Chondrocyte (in vitro differentiated cells): ENCODE measurements around the gene DDX39A. TPM values are rescaled to one million over a fixed set of nuclear protein-coding genes. Genes with fewer than 3 reads are reported as not detected.

Experiments
- DNase-seq: peaks from one replicate; pipeline ENCODE4 v3.0.0; 2021; ENCODE audit warnings: mixed read lengths, low spot score
- H3K27ac Mint-ChIP-seq: one replicate; pipeline ENCODE4 v1.8.0; 2021; ENCODE audit warnings: mild to moderate bottlenecking, moderate library complexity, mixed read lengths; ENCODE audit not compliant: unreplicated experiment
- H3K27me3 Mint-ChIP-seq: 2 replicates; pipeline ENCODE4 v1.8.0; 2021; ENCODE audit warnings: low read depth, mixed read lengths
- H3K36me3 Mint-ChIP-seq: 2 replicates; pipeline ENCODE4 v1.8.0; 2021; ENCODE audit warnings: low read depth, mixed read lengths
- H3K4me1 Mint-ChIP-seq: 2 replicates; pipeline ENCODE4 v1.8.0; 2021; ENCODE audit warnings: low read depth, mild to moderate bottlenecking, mixed read lengths
- H3K4me3 Mint-ChIP-seq: one replicate; pipeline ENCODE4 v1.8.0; 2021; ENCODE audit warnings: mild to moderate bottlenecking, moderate library complexity, mixed read lengths; ENCODE audit not compliant: unreplicated experiment
- H3K9me3 Mint-ChIP-seq: 2 replicates; pipeline ENCODE4 v1.8.0; 2021; ENCODE audit warnings: low read depth, mixed read lengths
- total RNA-seq: library from RNA; stranded (reverse); gene quantifications from 3 replicates; pipeline ENCODE4 v1.2.1, GENCODE V29; 2021
- TF ChIP-seq, protein P1 (sequence below): fragments of 200-600 bp; sonication (generic); IDR thresholded peaks from 2 replicates; pipeline ENCODE4 v1.5.0; 2021; ENCODE audit warnings: antibody characterized with exemption, mild to moderate bottlenecking, moderate library complexity

The DDX39A gene
- total RNA-seq, 1 donor from 2014 or later, result 51.8 TPM

DNA sequence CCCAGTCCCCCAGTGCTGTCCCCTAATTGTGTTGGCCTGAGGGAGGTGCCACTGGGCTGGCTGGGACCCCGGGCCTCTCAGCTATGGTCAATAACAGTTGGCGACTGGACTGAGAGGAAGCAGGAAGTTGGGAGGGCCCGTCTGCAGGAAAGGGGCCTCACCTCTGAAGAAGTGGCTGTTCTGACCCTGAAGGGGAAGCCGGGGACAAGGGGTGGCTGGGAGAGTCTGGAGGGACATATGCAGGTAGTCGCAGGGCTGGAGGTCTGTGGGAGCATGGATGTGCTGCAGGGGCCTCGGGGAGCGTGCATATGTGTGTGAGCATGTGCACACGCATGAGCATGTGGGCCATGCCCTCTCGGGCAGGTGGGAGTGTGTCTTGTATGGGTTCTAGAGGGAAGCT is 19.9 kb upstream of the DDX39A start:
- Mint-ChIP-seq H3K4me1 (peaks cover 21% of the 10 kb centered on the region), H3K27ac (no peak overlapping the region), H3K9me3 (no peaks in the 10 kb centered on the region), H3K36me3 (peaks cover 17% of the 10 kb centered on the region), H3K27me3 (no peaks in the 10 kb centered on the region), H3K4me3 (no peak overlapping the region)
- no peak for DNase-seq
- TF ChIP-seq, protein P1, sequence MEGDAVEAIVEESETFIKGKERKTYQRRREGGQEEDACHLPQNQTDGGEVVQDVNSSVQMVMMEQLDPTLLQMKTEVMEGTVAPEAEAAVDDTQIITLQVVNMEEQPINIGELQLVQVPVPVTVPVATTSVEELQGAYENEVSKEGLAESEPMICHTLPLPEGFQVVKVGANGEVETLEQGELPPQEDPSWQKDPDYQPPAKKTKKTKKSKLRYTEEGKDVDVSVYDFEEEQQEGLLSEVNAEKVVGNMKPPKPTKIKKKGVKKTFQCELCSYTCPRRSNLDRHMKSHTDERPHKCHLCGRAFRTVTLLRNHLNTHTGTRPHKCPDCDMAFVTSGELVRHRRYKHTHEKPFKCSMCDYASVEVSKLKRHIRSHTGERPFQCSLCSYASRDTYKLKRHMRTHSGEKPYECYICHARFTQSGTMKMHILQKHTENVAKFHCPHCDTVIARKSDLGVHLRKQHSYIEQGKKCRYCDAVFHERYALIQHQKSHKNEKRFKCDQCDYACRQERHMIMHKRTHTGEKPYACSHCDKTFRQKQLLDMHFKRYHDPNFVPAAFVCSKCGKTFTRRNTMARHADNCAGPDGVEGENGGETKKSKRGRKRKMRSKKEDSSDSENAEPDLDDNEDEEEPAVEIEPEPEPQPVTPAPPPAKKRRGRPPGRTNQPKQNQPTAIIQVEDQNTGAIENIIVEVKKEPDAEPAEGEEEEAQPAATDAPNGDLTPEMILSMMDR, result no peak

DNA sequence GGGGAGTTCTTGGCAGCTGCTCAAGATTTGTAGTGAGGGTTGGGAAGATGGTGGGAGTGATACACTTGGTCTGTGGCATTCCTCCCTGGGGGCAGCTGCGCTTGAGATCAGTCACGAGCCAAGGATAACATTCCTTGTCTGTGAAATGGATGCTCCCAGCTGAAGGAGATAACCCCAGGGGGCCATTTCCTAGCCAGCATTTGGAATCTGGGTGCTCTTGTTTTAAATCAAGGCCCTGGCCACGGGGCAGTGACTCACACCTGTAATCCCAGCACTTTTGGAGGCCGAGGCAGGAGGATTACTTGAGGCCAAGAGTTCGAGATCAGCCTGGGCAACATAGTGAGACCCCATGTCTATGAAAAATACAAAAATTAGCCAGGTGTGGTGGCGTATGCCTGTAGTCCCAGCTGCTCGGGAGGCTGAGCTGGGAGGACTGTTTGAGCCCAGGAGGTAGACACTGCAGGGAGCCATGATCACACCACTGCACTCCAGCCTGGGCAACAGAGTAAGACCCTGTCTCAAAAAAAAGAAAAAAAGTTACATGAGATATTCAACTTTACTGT is 18.5 kb upstream of the DDX39A start:
- no peaks in the 10 kb centered on the region for H3K27me3 Mint-ChIP-seq
- DNase-seq, result no peak
- TF ChIP-seq, protein P1, result no peak
- H3K9me3 Mint-ChIP-seq, result no peaks in the 10 kb centered on the region
- peaks cover 24% of the 10 kb centered on the region for H3K4me1 Mint-ChIP-seq
- no peak overlapping the region for H3K4me3 Mint-ChIP-seq
- peaks cover 6% of the 10 kb centered on the region for H3K36me3 Mint-ChIP-seq
- H3K27ac Mint-ChIP-seq, result no peak overlapping the region

DNA sequence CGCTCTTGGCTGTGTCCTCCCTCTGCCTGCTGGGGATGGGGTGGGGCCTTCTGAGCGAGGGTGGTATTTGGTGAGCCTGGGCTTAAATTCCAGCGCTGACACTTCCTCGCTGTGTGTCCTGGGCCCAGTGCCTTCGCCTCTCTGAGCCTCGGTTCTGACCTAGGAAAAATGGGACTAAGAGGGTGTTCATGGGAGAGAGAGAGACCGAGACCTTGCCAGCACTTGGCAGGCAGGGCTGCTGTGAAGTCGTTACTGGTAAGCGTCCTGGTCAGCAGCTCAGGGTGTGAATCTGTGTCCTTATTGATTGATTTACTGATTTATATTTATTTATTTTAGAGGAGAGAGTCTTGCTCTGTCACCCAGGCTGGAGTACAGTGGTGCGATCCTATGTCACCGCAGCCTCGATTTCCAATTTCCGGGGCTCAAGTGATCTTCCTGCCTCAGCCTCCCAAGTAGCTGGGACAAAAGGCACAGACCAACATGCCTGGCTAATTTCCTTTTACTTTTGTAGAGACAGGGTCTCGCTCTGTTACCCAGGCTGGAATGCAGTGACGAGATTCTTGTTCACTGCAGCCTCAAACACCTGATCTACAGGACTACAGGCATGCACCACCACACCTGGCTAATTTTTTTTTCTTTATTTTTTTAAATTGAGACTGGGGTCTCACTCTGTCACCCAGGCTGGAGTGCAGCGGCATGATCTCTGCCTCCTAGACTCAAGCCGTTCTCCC is 16.3 kb upstream of the DDX39A start:
- peaks cover 3% of the 10 kb centered on the region for H3K36me3 Mint-ChIP-seq
- no peaks in the 10 kb centered on the region for H3K27me3 Mint-ChIP-seq
- TF ChIP-seq, protein P1, result no peak
- peak overlapping the region; percentile 84 for H3K27ac Mint-ChIP-seq
- H3K9me3 Mint-ChIP-seq, result no peaks in the 10 kb centered on the region
- H3K4me3 Mint-ChIP-seq, result peak overlapping the region; percentile 67
- DNase-seq, result no peak
- peaks cover 27% of the 10 kb centered on the region for H3K4me1 Mint-ChIP-seq

DNA sequence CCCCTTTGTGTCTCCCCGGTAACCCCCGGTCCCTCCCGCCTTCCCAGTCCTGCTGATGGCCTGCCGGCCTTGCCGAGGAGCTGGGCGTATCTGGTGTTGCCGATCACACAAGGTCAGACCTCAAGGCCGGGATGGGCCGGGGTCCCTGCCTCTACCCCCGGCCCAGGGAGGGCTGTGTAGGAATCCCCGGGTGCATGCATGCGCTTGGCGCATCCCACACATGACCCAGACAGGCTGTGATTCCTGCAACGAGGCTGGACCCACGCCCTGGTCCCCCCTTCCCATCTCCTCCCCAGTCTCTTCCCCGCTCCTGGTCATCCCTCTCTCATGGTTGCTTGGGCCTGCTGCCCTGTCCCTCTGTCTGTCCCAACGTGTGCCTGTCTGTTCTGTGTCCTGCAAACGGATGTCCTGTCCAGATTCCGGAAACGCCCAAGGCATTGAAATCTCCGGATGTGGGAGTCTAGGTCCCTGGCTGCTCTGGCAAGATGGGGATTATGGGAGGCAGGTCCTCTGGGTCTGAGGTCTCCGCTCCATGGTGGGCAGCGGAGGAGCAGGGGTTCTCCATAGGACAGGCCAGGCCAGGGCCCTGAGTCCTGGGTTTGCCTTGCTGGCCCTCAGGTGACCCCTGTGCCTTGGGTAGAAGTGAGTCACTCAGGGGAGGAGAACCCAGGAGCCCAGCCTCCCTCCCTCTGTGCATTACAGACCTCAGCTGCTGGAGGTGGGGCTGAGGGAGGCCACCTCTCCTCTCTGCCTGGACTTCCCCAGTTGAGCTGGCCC is 15.6 kb upstream of the DDX39A start:
- TF ChIP-seq, protein P1, result no peak
- H3K36me3 Mint-ChIP-seq, result peaks cover 3% of the 10 kb centered on the region
- peak; percentile 87 for DNase-seq
- peak overlapping the region; percentile 67 for H3K4me3 Mint-ChIP-seq
- peak overlapping the region; percentile 84 for H3K27ac Mint-ChIP-seq
- H3K27me3 Mint-ChIP-seq, result no peaks in the 10 kb centered on the region
- H3K4me1 Mint-ChIP-seq, result peaks cover 20% of the 10 kb centered on the region
- no peaks in the 10 kb centered on the region for H3K9me3 Mint-ChIP-seq
